Measurements from ENCODE around the gene GINS1. TPM values are rescaled to one million over a fixed set of nuclear protein-coding genes. Genes with fewer than 3 reads are reported as not detected.

The GINS1 gene
- total and polyA plus RNA-seq, 2 donors (not counting 3 experiments of a cell fraction or from before 2014, with no cell fraction given): 8.2 to 26.3 TPM

DNA sequence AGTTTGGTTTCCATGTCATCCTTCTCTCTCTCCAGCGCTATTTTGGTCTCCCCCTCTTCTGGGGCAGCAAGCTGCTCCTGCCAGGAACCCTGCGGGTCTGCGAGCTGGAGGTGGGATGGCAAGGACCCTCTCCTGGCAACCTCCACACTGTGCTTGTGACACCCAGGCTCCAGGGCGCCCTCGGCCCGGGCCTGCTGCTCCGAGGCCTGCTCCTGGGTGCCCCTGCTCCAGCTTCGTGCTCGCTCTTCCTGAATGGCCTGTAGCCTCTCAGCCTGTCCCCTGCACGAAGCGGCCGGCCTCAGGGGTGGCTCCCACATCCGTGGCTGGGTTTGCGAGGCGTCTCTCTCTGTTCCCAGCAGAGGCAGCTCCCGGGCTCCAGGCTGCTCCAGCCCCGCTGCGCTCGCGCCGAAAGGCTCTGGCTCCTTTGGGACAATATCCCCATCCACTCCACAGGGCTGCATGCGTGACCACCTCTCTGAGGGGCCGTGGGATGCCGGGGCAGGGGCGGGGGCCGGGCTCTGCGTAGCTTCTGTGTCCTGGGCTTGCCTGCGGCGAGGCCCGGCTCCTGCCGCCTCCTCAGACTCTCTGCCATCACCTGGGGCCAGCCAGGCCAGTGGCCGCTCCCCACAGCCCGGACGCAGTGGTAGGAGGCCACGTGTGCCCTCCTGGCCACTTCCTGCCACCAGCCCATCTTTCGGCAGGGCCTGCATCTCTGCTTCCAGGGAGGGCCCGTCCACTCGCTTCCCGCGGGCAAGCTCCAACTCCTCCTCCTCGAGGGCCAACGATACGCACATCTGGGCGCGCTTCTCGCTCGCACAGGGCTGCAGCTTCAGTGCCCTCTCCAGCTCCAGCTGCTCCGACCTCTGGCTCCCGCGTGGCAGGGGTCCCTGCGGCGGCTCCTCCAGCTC is 68.9 kb downstream of the GINS1 start:
- Histone ChIP-seq H3K79me2 (ENCODE audit: control insufficient read depth, insufficient read depth, low read length) (no peaks in the 10 kb centered on the region), H3K4me1 (ENCODE audit: control insufficient read depth, extremely low read depth, insufficient read depth, low read length) (no peaks in the 10 kb centered on the region), H3K27ac (ENCODE audit: insufficient read depth, low read depth, low read length) (no peak overlapping the region), H3K9ac (replicated peaks; ENCODE audit: extremely low read depth, insufficient read depth, low read length) (no peak overlapping the region), H3K4me3 (replicated peaks in 1 of 3; ENCODE audit: insufficient read depth in 1 of 3, low read depth in 1 of 3, low read length in 3 of 3) (no peak overlapping the region), H3K4me2 (ENCODE audit: insufficient read depth, low read length) (no peak overlapping the region), H3K27me3 (ENCODE audit: control insufficient read depth in 2 of 2, insufficient read depth in 2 of 2, low read length in 2 of 2) (no peaks in the 10 kb centered on the region), H3K36me3 (ENCODE audit: control insufficient read depth in 2 of 2, extremely low read depth in 1 of 2, insufficient read depth in 2 of 2, low read length in 2 of 2) (peaks cover 0 to 30% of the 10 kb centered on the region in 2 experiments), H2AFZ (ENCODE audit: low read depth, low read length) (no peak overlapping the region), H3K9me3 (replicated peaks; ENCODE audit: control insufficient read depth, insufficient read depth, low read length) (no peaks in the 10 kb centered on the region), H4K20me1 (replicated peaks; ENCODE audit: control insufficient read depth, extremely low read depth, insufficient read depth, low read length) (no peaks in the 10 kb centered on the region), H3K9me1 (replicated peaks; ENCODE audit: control insufficient read depth, extremely low read depth, insufficient read depth, low read length) (no peaks in the 10 kb centered on the region)
- intact Hi-C loops (cut with micrococcal nuclease) (no loop called here), dilution Hi-C loops (cut with MboI; ENCODE audit: extremely low pct_ligation_motif_present, low sequenced_read_pairs) (no loop called here)
- TSS peak; percentile 21 for BruUV-seq (replicated peaks)
- DNase-seq (ENCODE audit: low read depth, low spot score): no peak
- CTCF ChIA-PET: no interaction called here
- TF ChIP-seq JUN (IDR thresholded peaks at IDR 0.05; ENCODE audit: borderline replicate concordance, insufficient read depth, insufficient read length, low read depth): no peak
- TF ChIP-seq, protein P1, sequence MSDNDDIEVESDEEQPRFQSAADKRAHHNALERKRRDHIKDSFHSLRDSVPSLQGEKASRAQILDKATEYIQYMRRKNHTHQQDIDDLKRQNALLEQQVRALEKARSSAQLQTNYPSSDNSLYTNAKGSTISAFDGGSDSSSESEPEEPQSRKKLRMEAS (IDR thresholded peaks at IDR 0.05; ENCODE audit: insufficient read depth, insufficient read length): no peak
- TF ChIP-seq POLR2AphosphoS5 (IDR thresholded peaks at IDR 0.05; ENCODE audit: insufficient read depth, low read depth, low read length): no peak
- no peak for TF ChIP-seq MYC (IDR thresholded peaks at IDR 0.05; ENCODE audit: low read depth, low read length)
- TF ChIP-seq POLR2A (IDR thresholded peaks at IDR 0.05; ENCODE audit: low read depth, low read length): no peak
- POLR2A ChIA-PET: no interaction called here
- no peak for FAIRE-seq

GRCh38 chr20:25477014-25477882 is 69.8 kb downstream of the GINS1 start:
- TF ChIP-seq, protein P1 (IDR thresholded peaks at IDR 0.05; ENCODE audit: insufficient read depth, insufficient read length): no peak
- no peak for TF ChIP-seq POLR2AphosphoS5 (IDR thresholded peaks at IDR 0.05; ENCODE audit: insufficient read depth, low read depth, low read length)
- no peak for TF ChIP-seq EZH2 (IDR thresholded peaks at IDR 0.05; ENCODE audit: borderline replicate concordance, low read depth, low read length, severe bottlenecking)
- TF ChIP-seq, protein P2, sequence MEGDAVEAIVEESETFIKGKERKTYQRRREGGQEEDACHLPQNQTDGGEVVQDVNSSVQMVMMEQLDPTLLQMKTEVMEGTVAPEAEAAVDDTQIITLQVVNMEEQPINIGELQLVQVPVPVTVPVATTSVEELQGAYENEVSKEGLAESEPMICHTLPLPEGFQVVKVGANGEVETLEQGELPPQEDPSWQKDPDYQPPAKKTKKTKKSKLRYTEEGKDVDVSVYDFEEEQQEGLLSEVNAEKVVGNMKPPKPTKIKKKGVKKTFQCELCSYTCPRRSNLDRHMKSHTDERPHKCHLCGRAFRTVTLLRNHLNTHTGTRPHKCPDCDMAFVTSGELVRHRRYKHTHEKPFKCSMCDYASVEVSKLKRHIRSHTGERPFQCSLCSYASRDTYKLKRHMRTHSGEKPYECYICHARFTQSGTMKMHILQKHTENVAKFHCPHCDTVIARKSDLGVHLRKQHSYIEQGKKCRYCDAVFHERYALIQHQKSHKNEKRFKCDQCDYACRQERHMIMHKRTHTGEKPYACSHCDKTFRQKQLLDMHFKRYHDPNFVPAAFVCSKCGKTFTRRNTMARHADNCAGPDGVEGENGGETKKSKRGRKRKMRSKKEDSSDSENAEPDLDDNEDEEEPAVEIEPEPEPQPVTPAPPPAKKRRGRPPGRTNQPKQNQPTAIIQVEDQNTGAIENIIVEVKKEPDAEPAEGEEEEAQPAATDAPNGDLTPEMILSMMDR (IDR thresholded peaks at IDR 0.05; ENCODE audit: extremely low read depth in 1 of 2, insufficient read depth in 1 of 2, low read depth in 1 of 2, low read length in 2 of 2): no peak
- no peak for TF ChIP-seq MYC (IDR thresholded peaks at IDR 0.05; ENCODE audit: low read depth, low read length)
- TF ChIP-seq POLR2A (IDR thresholded peaks at IDR 0.05; ENCODE audit: low read depth, low read length): no peak
- no peak for TF ChIP-seq JUN (IDR thresholded peaks at IDR 0.05; ENCODE audit: borderline replicate concordance, insufficient read depth, insufficient read length, low read depth)
- no peak for TF ChIP-seq GATA2 (IDR thresholded peaks at IDR 0.05; ENCODE audit: insufficient read depth, insufficient read length, low read depth, low read length)
- no peak for TF ChIP-seq FOS (IDR thresholded peaks at IDR 0.05; ENCODE audit: borderline replicate concordance, insufficient read depth, low read length)
- POLR2A ChIA-PET: no interaction called here
- Histone ChIP-seq H3K27me3 (ENCODE audit: control insufficient read depth in 2 of 2, insufficient read depth in 2 of 2, low read length in 2 of 2) (no peaks in the 10 kb centered on the region), H3K4me2 (ENCODE audit: insufficient read depth, low read length) (no peak overlapping the region), H3K4me3 (replicated peaks in 1 of 3; ENCODE audit: insufficient read depth in 1 of 3, low read depth in 1 of 3, low read length in 3 of 3) (no peak overlapping the region), H3K9ac (replicated peaks; ENCODE audit: extremely low read depth, insufficient read depth, low read length) (no peak overlapping the region), H3K9me1 (replicated peaks; ENCODE audit: control insufficient read depth, extremely low read depth, insufficient read depth, low read length) (no peaks in the 10 kb centered on the region), H4K20me1 (replicated peaks; ENCODE audit: control insufficient read depth, extremely low read depth, insufficient read depth, low read length) (no peaks in the 10 kb centered on the region), H2AFZ (ENCODE audit: low read depth, low read length) (no peak overlapping the region), H3K36me3 (ENCODE audit: control insufficient read depth in 2 of 2, extremely low read depth in 1 of 2, insufficient read depth in 2 of 2, low read length in 2 of 2) (peaks cover 0 to 38% of the 10 kb centered on the region in 2 experiments), H3K27ac (ENCODE audit: insufficient read depth, low read depth, low read length) (no peak overlapping the region), H3K9me3 (replicated peaks; ENCODE audit: control insufficient read depth, insufficient read depth, low read length) (no peaks in the 10 kb centered on the region), H3K4me1 (ENCODE audit: control insufficient read depth, extremely low read depth, insufficient read depth, low read length) (no peaks in the 10 kb centered on the region), H3K79me2 (ENCODE audit: control insufficient read depth, insufficient read depth, low read length) (no peaks in the 10 kb centered on the region)
- intact Hi-C loops (cut with micrococcal nuclease): no loop called here
- dilution Hi-C loops (cut with MboI; ENCODE audit: extremely low pct_ligation_motif_present, low sequenced_read_pairs): no loop called here
- BruUV-seq (replicated peaks): no TSS peak
- FAIRE-seq (no peak), DNase-seq (ENCODE audit: low read depth, low spot score) (no peak)
- CTCF ChIA-PET: no interaction called here

Data from endothelial cell of umbilical vein (primary cell).